Fibroblast of upper back skin (primary cell): ENCODE data around the gene OR52N2.

Experiments used
- DNase-seq: peaks from one replicate; pipeline ENCODE4 v3.0.0-alpha.2; 2013

Gene OR52N2

GRCh38 chr11:5808500-5809121, at the start of gene OR52N2:
TSS of gene OR52N2 (plus strand) at chr11:5808924. CDS start at chr11:5820336, 11,412 bp downstream.
- peak; percentile 72 for DNase-seq

GRCh38 chr11:5767056-5767455, 41.7 kb upstream of the OR52N2 start:
- peak; percentile 0 for DNase-seq

GRCh38 chr11:5783255-5783654, 25.5 kb upstream of the OR52N2 start, which contains the start of gene OR52N5:
TSS of gene OR52N5 (minus strand) at chr11:5783355. CDS start at chr11:5778634, 4,721 bp downstream.
- no peak for DNase-seq

GRCh38 chr11:5791165-5791564, 17.6 kb upstream of the OR52N2 start, which contains the start of gene OR52N1:
TSS of gene OR52N1 (minus strand) at chr11:5791265. CDS start at chr11:5788816, 2,449 bp downstream.
- DNase-seq, result no peak

- no peak for DNase-seq
Observed at GRCh38 chr11:5796541-5796940, 12.2 kb upstream of the OR52N2 start.

GRCh38 chr11:5803982-5804381, 4.7 kb upstream of the OR52N2 start:
- no peak for DNase-seq

GRCh38 chr11:5807580-5807979, 1.1 kb upstream of the OR52N2 start:
- no peak for DNase-seq

- DNase-seq, result no peak
Observed at GRCh38 chr11:5809122-5809519, 397 bp downstream of the OR52N2 start.

- no peak for DNase-seq
Observed at GRCh38 chr11:5809905-5810795, 1.4 kb downstream of the OR52N2 start.

- no peak for DNase-seq
Observed at GRCh38 chr11:5815534-5815933, 6.8 kb downstream of the OR52N2 start.

GRCh38 chr11:5818245-5818886, 9.6 kb downstream of the OR52N2 start:
- no peak for DNase-seq

GRCh38 chr11:5831196-5831829, 22.6 kb downstream of the OR52N2 start:
- DNase-seq, result no peak

- no peak for DNase-seq
Observed at GRCh38 chr11:5833446-5833845, 24.7 kb downstream of the OR52N2 start.

GRCh38 chr11:5837695-5838094, 29.0 kb downstream of the OR52N2 start:
- no peak for DNase-seq

GRCh38 chr11:5841797-5842196, 33.1 kb downstream of the OR52N2 start, which contains the start of gene OR52E6:
TSS of gene OR52E6 (minus strand) at chr11:5841897. CDS start at chr11:5841897, 0 bp downstream.
- DNase-seq, result no peak

GRCh38 chr11:5846701-5847100, 38.0 kb downstream of the OR52N2 start:
- no peak for DNase-seq

GRCh38 chr11:5847711-5848110, 39.0 kb downstream of the OR52N2 start:
- DNase-seq, result no peak

- DNase-seq, result no peak
Observed at GRCh38 chr11:5851002-5851401, 42.3 kb downstream of the OR52N2 start.

GRCh38 chr11:5857590-5857989, 48.9 kb downstream of the OR52N2 start, which contains the start of gene OR52E8:
TSS of gene OR52E8 (minus strand) at chr11:5857690. CDS start at chr11:5857690, 0 bp downstream.
- DNase-seq, result no peak

- DNase-seq, result no peak
Observed at GRCh38 chr11:5865826-5866225, 57.1 kb downstream of the OR52N2 start.
